ENCODE measurements around the gene CMTR1. TPM values are rescaled to one million over a fixed set of nuclear protein-coding genes. Genes with fewer than 3 reads are reported as not detected.
A peak's percentile ranks its signal among the peaks of the same experiment; 100 is the strongest.

Gene CMTR1
- total and polyA plus RNA-seq, 2 of the 13 experiments (the other 11 are each of a cell fraction or from before 2014, with no cell fraction given), result 19.7 to 55.2 TPM

DNA sequence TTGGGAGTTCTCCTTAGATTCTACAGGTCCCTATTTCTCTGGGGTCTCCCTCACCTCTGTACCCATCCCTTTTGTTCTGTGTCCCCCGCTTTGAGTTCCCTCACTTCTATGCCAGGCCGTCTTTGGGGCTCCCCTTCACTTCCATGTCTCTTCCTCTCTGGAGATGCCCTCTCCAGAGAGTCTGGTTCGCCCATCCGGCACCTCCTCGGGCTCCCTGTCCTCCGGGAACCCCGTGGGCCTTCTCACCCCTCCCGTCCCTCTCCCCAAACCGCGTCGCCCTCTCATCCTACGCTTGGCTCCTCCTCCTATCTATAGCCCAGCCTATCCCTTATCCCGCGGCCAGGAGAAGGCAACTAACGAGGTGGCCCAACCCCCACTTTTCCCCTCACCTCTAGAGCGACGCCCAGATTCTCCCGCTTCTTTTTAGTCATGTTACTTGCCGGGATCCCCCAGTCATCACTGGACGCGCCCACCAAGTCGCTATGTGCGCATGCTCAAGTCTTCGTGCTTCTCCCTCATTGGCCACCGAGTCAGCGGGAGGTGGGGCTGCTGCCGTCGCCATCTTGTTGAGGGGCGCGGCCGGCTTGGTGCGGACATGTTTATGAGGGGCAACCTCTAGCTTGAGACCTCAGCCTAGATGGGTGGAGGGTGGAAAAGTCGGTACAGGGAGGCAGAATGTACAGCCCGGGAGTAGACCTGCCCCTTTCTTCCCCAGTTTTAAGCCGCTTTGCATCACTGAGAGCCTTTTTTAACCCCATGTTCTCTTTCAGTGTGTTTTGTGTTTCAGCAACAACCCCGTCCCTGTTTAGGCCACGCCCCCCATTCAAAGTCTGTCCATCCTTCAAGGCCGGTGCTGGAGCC is 66.6 kb downstream of the CMTR1 start, which contains the start of gene CCDC167 (continued):
- TF ChIP-seq, protein P1, sequence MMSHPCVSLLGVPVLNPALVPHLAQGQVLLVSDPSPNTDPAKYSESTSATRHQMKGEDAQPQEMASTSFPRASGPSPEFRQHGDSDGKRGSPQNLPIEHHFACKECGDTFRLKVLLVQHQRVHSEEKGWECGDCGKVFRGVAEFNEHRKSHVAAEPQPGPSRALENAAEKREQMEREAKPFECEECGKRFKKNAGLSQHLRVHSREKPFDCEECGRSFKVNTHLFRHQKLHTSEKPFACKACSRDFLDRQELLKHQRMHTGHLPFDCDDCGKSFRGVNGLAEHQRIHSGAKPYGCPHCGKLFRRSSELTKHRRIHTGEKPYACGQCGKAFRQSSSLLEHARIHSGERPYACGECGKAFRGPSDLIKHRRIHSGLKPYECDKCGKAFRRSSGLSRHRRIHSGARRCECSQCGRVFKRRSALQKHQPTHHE (CRISPR knock-in tag; IDR thresholded peaks at IDR 0.05; ENCODE audit: borderline replicate concordance), result peak; percentile 66; the same call in 1 of the 2 replicates
- TF ChIP-seq FIP1L1 (IDR thresholded peaks at IDR 0.05; ENCODE audit: borderline replicate concordance, insufficient read depth, low read depth, low read length) (no peak), STAG1 (CRISPR knock-in tag; IDR thresholded peaks at IDR 0.05) (no peak), SATB2 (CRISPR knock-in tag; IDR thresholded peaks at IDR 0.05) (no peak), ZNF496 (CRISPR knock-in tag; IDR thresholded peaks at IDR 0.05; ENCODE audit: insufficient replicate concordance) (no peak), SNAI1 (CRISPR knock-in tag; IDR thresholded peaks at IDR 0.05; ENCODE audit: borderline replicate concordance) (0 out of 2 replicates have a peak, but pooled peaks have one; percentile 63), FOXK2 (IDR thresholded peaks at IDR 0.05) (peak; percentile 34; the same call in 1 of the 2 replicates), ZNF850 (CRISPR knock-in tag; conservative IDR thresholded peaks at IDR 0.05) (no peak), ZNF446 (CRISPR knock-in tag; IDR thresholded peaks at IDR 0.05) (no peak), SSRP1 (CRISPR knock-in tag; IDR thresholded peaks at IDR 0.05) (no peak), HIVEP1 (CRISPR knock-in tag; IDR thresholded peaks at IDR 0.05) (peak; percentile 90), ZC3H4 (CRISPR knock-in tag; IDR thresholded peaks at IDR 0.05; ENCODE audit: borderline replicate concordance) (no peak), AHR (CRISPR knock-in tag; IDR thresholded peaks at IDR 0.05) (no peak), SP4 (CRISPR knock-in tag; IDR thresholded peaks at IDR 0.05) (peak; percentile 75), ZNF670 (CRISPR knock-in tag; IDR thresholded peaks at IDR 0.05; ENCODE audit: borderline replicate concordance) (no peak), PHF8 (CRISPR knock-in tag; IDR thresholded peaks at IDR 0.05) (peak; percentile 73), HMG20A (CRISPR knock-in tag; IDR thresholded peaks at IDR 0.05; ENCODE audit: borderline replicate concordance) (no peak), ZFP36L2 (CRISPR knock-in tag; IDR thresholded peaks at IDR 0.05) (no peak), ZNF605 (CRISPR knock-in tag; IDR thresholded peaks at IDR 0.05) (peak; percentile 87), NCOA2 (CRISPR knock-in tag; IDR thresholded peaks at IDR 0.05) (no peak; the same call in 1 of the 2 replicates), PHB2 (IDR thresholded peaks at IDR 0.05; ENCODE audit: partially characterized antibody) (no peak)
- TF ChIP-seq, protein P2, sequence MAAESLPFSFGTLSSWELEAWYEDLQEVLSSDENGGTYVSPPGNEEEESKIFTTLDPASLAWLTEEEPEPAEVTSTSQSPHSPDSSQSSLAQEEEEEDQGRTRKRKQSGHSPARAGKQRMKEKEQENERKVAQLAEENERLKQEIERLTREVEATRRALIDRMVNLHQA (CRISPR knock-in tag; IDR thresholded peaks at IDR 0.05), result no peak
- TF ChIP-seq, protein P3, sequence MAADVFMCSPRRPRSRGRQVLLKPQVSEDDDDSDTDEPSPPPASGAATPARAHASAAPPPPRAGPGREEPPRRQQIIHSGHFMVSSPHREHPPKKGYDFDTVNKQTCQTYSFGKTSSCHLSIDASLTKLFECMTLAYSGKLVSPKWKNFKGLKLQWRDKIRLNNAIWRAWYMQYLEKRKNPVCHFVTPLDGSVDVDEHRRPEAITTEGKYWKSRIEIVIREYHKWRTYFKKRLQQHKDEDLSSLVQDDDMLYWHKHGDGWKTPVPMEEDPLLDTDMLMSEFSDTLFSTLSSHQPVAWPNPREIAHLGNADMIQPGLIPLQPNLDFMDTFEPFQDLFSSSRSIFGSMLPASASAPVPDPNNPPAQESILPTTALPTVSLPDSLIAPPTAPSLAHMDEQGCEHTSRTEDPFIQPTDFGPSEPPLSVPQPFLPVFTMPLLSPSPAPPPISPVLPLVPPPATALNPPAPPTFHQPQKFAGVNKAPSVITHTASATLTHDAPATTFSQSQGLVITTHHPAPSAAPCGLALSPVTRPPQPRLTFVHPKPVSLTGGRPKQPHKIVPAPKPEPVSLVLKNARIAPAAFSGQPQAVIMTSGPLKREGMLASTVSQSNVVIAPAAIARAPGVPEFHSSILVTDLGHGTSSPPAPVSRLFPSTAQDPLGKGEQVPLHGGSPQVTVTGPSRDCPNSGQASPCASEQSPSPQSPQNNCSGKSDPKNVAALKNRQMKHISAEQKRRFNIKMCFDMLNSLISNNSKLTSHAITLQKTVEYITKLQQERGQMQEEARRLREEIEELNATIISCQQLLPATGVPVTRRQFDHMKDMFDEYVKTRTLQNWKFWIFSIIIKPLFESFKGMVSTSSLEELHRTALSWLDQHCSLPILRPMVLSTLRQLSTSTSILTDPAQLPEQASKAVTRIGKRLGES (CRISPR knock-in tag; IDR thresholded peaks at IDR 0.05; ENCODE audit: borderline replicate concordance), result no peak
- TF ChIP-seq, protein P4, sequence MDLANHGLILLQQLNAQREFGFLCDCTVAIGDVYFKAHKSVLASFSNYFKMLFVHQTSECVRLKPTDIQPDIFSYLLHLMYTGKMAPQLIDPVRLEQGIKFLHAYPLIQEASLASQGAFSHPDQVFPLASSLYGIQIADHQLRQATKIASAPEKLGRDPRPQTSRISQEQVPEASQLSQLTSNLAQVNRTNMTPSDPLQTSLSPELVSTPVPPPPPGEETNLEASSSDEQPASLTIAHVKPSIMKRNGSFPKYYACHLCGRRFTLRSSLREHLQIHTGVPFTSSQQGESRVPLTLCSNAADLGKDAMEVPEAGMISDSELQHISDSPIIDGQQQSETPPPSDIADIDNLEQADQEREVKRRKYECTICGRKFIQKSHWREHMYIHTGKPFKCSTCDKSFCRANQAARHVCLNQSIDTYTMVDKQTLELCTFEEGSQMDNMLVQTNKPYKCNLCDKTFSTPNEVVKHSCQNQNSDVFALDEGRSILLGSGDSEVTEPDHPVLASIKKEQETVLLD (CRISPR knock-in tag; IDR thresholded peaks at IDR 0.05; ENCODE audit: low read depth), result no peak
- TF ChIP-seq, protein P5, sequence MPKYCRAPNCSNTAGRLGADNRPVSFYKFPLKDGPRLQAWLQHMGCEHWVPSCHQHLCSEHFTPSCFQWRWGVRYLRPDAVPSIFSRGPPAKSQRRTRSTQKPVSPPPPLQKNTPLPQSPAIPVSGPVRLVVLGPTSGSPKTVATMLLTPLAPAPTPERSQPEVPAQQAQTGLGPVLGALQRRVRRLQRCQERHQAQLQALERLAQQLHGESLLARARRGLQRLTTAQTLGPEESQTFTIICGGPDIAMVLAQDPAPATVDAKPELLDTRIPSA (CRISPR knock-in tag; IDR thresholded peaks at IDR 0.05; ENCODE audit: borderline replicate concordance), result no peak

All from HepG2 (cell line).